Kidney capillary endothelial cell (primary cell): ENCODE measurements around the gene WLS.

Experiments
- DNase-seq: peaks from one replicate; pipeline ENCODE4 v3.0.0-alpha.2; 2018; ENCODE audit warnings: low spot score

Gene WLS

DNA sequence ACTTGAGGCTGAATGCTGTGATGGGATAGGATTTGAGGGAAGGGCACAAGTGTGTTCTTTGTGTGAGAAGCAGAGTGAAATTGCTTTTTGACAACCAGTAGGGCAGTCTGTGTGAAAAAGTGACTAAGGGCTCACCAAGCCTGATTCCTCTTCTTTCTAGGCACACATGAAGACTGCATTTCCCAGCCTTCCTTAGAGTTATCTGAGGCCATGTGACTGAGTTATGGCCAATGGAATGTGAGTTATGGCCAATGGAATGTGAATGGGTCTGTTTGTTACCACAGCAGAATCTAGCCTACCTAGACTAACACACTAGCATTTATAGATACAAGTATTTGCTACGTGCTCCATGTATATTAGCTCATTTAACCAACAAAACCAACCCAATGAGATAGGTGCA is 146.6 kb downstream of the WLS start:
- no peak for DNase-seq

DNA sequence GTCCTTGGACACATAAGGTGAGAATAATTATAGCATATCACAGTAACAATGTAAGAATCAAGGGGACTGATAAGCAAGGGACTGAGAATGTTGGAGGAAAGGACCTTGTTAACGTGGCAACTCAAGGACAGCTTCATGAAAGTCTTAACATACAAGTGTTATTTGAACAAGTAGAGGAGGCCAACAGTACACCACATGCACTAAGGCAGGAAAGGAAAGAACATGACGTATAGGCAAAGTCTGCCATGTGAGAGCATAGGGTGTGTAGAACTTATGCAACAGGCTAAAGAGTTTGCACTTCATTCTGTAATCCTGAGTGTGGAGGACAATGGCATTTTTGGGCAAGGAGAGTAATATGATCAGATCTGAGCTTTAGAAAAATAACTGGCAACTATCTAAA is 148.6 kb downstream of the WLS start:
- DNase-seq: no peak

DNA sequence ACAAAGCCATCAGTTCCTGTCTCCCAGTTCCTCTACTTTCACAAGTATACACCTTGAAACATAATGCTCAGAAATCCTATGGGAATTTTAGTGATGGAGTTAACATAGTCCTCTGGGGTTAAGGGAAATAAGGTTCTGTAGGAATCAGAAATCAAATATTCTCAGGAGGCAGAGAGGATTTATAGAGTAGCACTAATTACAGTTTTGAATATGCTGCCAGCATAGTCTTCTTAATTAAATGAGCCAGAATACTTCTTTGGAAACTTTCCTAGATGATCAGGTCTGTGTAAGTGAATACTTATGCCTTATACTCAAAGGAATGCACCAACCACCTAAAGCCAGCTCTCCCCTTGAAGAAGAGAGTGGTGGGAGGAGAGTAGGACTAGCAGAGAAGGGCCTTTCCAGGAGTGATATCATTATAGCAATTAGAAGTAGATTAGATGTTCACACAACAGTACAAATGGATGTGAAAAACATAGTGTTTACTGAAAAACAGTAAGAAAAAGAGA is 150.5 kb downstream of the WLS start:
- no peak for DNase-seq

DNA sequence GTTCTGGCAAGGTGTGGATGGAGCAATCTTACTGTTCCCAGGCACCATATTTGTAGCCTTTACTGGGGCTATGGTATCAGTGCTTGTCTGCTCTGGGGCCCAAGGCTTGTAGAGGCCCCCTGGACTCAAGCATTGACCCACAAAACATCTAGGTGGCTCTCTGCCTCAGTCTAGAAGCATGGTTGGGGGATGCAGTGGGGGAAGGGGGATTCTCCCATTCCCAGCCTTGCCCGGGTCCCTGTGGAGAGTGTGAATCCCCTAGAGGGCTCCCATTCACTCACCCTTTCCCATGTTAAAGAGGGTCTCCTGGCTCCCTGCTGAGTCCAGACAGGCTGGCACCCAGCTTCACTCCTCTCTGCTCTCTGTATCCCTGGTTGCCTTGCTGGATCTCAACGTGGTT is 153.7 kb downstream of the WLS start:
- DNase-seq: no peak
